Suprapubic skin (tissue), 4 donors: ENCODE data around the gene LRP1-AS. TPM values are rescaled to one million over a fixed set of nuclear protein-coding genes. Genes with fewer than 3 reads are reported as not detected.

Experiments
- DNase-seq, 2 donors: peaks; one replicate each; pipeline ENCODE4 v3.0.0-alpha.2; 2019; ENCODE audit warnings: low spot score in 2 of 2
- H3K27ac ChIP-seq: fragments of 200-600 bp; sonication (generic); one replicate; pipeline ENCODE4 v1.5.1; 2019
- H3K27me3 ChIP-seq: fragments of 200-600 bp; sonication (generic); one replicate; pipeline ENCODE4 v1.5.1; 2019
- H3K36me3 ChIP-seq: fragments of 200-600 bp; sonication (generic); one replicate; pipeline ENCODE4 v1.5.1; 2019
- H3K4me1 ChIP-seq: fragments of 200-600 bp; sonication (generic); one replicate; pipeline ENCODE4 v1.5.1; 2019
- H3K4me3 ChIP-seq: fragments of 200-600 bp; sonication (generic); one replicate; pipeline ENCODE4 v1.5.1; 2019; ENCODE audit warnings: mild to moderate bottlenecking
- H3K9me3 ChIP-seq: fragments of 200-600 bp; sonication (generic); one replicate; pipeline ENCODE4 v1.5.1; 2019
- EP300 ChIP-seq: sonication (generic); formaldehyde crosslinking; IDR thresholded peaks from one replicate; pipeline ENCODE4 v1.6.1; 2017; ENCODE audit warnings: antibody characterized with exemption
- POLR2A ChIP-seq, 2 donors: fragments of 450-650 bp; IDR thresholded peaks; one replicate each; pipeline ENCODE4 v1.6.1; 2017; ENCODE audit warnings: antibody characterized with exemption in 2 of 2, mild to moderate bottlenecking in 2 of 2, moderate library complexity in 2 of 2
- POLR2AphosphoS5 ChIP-seq, 3 donors: sonication (generic); formaldehyde crosslinking; IDR thresholded peaks; one replicate each; pipeline ENCODE4 v1.6.1; 2017; ENCODE audit warnings: antibody characterized with exemption in 3 of 3
- WGBS: methylation state at CpG from one replicate; pipeline ENCODE4 v1.1.5; 2018; 5-methylcytosine and 5-hydroxymethylcytosine counted together
- total RNA-seq, 4 donors: library from RNA; depleted of rRNA; stranded (reverse); fragments of >200 nt; gene quantifications; one replicate each; pipeline ENCODE4 v1.1.0, GENCODE V29; 2016
- TF ChIP-seq, protein P1 (sequence below), 2 donors: fragments of 200-600 bp in 1 of 2; fragments of 450-650 bp in 1 of 2; sonication (generic) in 1 of 2; IDR thresholded peaks; one replicate each; pipeline ENCODE4 v1.5.1; 2016 to 2019; ENCODE audit warnings: antibody characterized with exemption in 2 of 2, mild to moderate bottlenecking in 1 of 2, moderate library complexity in 1 of 2

LRP1-AS gene
- total RNA-seq, 4 donors from 2014 or later = not detected

DNA sequence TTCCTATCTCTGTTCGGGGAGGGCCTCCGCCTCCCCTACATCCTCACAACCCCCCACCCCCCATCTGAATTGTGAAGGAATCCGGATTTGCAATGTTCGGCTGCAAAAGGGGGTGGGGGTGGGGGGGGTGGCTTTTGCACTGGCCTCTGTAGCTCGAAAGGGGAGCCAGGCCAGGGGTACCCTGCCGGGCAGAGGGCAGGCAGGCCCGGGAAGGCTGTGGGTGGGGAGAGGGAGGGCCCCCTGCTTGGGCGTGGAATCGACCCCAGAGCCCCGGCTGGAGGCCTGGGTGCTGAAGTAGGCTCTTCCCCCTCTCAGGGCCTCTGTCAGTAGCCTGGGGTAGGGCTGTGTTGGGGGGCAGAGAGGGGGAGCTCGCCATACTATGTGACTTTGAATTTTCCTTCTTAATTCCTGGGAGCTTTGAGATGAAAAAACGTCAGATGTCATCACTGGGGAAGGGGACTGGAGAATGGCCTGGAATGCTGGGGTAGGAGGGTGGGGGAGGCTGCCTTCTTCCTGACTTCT lies 18.0 kb downstream of the LRP1-AS start:
- H3K36me3 ChIP-seq = no peaks in the 10 kb centered on the region
- WGBS = 11% methylated on average over 8 of the region's 12 CpGs
- DNase-seq = no peak
- no peaks in the 10 kb centered on the region for H3K27me3 ChIP-seq
- H3K4me3 ChIP-seq = peak overlapping the region; percentile 88
- H3K9me3 ChIP-seq = no peaks in the 10 kb centered on the region
- peaks cover 73% of the 10 kb centered on the region for H3K4me1 ChIP-seq
- TF ChIP-seq EP300 = no peak
- TF ChIP-seq, protein P1, sequence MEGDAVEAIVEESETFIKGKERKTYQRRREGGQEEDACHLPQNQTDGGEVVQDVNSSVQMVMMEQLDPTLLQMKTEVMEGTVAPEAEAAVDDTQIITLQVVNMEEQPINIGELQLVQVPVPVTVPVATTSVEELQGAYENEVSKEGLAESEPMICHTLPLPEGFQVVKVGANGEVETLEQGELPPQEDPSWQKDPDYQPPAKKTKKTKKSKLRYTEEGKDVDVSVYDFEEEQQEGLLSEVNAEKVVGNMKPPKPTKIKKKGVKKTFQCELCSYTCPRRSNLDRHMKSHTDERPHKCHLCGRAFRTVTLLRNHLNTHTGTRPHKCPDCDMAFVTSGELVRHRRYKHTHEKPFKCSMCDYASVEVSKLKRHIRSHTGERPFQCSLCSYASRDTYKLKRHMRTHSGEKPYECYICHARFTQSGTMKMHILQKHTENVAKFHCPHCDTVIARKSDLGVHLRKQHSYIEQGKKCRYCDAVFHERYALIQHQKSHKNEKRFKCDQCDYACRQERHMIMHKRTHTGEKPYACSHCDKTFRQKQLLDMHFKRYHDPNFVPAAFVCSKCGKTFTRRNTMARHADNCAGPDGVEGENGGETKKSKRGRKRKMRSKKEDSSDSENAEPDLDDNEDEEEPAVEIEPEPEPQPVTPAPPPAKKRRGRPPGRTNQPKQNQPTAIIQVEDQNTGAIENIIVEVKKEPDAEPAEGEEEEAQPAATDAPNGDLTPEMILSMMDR (IDR thresholded peaks at IDR 0.05) = no peak
- no peak for TF ChIP-seq POLR2AphosphoS5 (IDR thresholded peaks at IDR 0.05)
- no peak for TF ChIP-seq POLR2A (IDR thresholded peaks at IDR 0.05)
- peak overlapping the region; percentile 95 for H3K27ac ChIP-seq

DNA sequence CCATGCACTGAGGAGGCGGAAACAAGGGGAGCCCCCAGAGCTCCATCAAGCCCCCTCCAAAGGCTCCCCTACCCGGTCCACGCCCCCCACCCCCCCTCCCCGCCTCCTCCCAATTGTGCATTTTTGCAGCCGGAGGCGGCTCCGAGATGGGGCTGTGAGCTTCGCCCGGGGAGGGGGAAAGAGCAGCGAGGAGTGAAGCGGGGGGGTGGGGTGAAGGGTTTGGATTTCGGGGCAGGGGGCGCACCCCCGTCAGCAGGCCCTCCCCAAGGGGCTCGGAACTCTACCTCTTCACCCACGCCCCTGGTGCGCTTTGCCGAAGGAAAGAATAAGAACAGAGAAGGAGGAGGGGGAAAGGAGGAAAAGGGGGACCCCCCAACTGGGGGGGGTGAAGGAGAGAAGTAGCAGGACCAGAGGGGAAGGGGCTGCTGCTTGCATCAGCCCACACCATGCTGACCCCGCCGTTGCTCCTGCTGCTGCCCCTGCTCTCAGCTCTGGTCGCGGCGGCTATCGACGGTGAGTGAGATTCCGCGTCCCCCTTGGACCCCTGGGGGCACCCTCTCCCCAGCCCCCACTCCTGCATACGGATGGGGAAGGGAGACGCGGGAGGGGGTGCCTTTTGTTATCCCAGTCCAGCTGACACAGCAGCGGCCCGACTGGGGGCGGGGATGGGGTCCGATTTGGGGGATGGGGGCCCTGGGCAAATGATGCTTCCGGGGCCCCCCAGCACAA lies 18.7 kb downstream of the LRP1-AS start:
- H3K27ac ChIP-seq = peak overlapping the region; percentile 95

GRCh38 chr12:57127726-57128518 lies 19.5 kb downstream of the LRP1-AS start, which contains the start of gene LRP1:
TSS of gene LRP1 (plus strand) at chr12:57128483. CDS start at chr12:57128965, 482 bp downstream.
- Histone ChIP-seq H3K36me3 (no peaks in the 10 kb centered on the region), H3K27me3 (no peaks in the 10 kb centered on the region), H3K4me1 (peaks cover 58% of the 10 kb centered on the region), H3K9me3 (no peaks in the 10 kb centered on the region), H3K27ac (peak within 1 kb of the TSS; percentile 95), H3K4me3 (peak within 1 kb of the TSS; percentile 88)
- TF ChIP-seq POLR2AphosphoS5 (IDR thresholded peaks at IDR 0.05) (no peak), POLR2A (IDR thresholded peaks at IDR 0.05) (no peak), EP300 (no peak)
- TF ChIP-seq, protein P1 (IDR thresholded peaks at IDR 0.05) = no peak
- peak in 1 of 2 donors; percentile 91 for DNase-seq
- WGBS = under 1% methylated on average over 40 of the region's 57 CpGs

More for the DNA sequence above, 18.7 kb downstream of the LRP1-AS start:
- peak overlapping the region; percentile 88 for H3K4me3 ChIP-seq
- no peaks in the 10 kb centered on the region for H3K9me3 ChIP-seq
- no peak for TF ChIP-seq POLR2A (IDR thresholded peaks at IDR 0.05)
- TF ChIP-seq, protein P1 (IDR thresholded peaks at IDR 0.05) = no peak
- no peak for TF ChIP-seq POLR2AphosphoS5 (IDR thresholded peaks at IDR 0.05)
- TF ChIP-seq EP300 = no peak
- no peaks in the 10 kb centered on the region for H3K36me3 ChIP-seq
- DNase-seq = no peak
- H3K4me1 ChIP-seq = peaks cover 66% of the 10 kb centered on the region
- H3K27me3 ChIP-seq = no peaks in the 10 kb centered on the region
- WGBS = under 1% methylated on average over 35 of the region's 35 CpGs

DNA sequence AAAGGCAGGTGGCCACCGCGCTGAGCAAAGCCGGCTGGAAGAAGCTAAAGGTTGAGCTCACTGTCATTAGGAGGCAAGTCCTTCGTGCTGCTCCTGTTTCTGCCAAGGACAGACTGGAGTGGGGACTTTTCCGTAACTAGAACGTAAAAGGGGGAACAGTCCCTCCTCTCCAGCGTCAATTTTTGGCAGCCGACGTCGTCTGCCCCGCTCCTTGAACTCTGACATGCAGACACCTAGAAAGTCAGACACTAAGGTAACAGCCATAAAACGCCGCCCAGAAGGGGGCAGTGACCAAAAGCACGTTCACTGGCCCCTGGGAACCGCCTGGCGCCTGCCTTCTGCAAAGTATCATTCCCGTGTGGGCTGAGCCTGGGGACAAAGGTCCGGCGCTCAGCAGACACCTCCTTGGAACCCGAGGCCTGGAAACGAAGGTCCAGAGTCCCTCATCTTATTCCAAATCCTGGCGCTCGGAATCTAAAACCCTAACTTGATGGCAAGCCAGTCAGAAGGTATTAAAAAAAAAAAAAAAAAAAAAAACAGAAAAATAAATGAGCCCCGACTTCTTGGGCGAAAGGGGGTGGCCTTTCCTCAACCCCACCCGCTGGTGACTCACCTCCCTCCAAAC lies 20.2 kb downstream of the LRP1-AS start:
- Histone ChIP-seq H3K4me3 (peak overlapping the region; percentile 88), H3K27ac (peak overlapping the region; percentile 95), H3K9me3 (no peaks in the 10 kb centered on the region), H3K36me3 (no peaks in the 10 kb centered on the region), H3K4me1 (peaks cover 51% of the 10 kb centered on the region), H3K27me3 (no peaks in the 10 kb centered on the region)
- TF ChIP-seq EP300 (no peak), POLR2A (IDR thresholded peaks at IDR 0.05) (no peak), POLR2AphosphoS5 (IDR thresholded peaks at IDR 0.05) (no peak)
- TF ChIP-seq, protein P1 (IDR thresholded peaks at IDR 0.05) = no peak
- DNase-seq = peak in 1 of 2 donors; percentile 84
- 7% methylated on average over 12 of the region's 26 CpGs for WGBS
